ENCODE measurements around the gene MAS1L.

DNA sequence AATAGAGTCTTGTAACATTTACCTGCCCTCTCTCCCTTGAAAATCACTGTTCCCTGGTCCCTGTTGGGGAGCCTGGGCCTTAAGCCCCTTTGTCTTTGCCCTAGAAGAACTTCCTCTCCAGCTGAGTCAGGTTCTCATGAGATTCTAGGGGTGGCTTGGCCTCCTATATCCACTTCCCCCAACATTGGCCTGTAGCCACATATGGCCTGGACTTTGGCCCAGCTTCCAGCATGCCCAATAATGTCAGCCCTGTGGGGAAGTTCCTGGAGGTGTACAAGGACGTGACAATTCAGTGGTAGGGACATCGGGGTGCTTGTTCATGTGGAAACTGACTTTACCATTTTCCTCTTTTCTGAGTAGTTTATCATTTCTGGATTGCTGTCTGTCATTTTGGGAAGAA lies 17.2 kb upstream of the MAS1L start:
- TF ChIP-seq, protein P1, sequence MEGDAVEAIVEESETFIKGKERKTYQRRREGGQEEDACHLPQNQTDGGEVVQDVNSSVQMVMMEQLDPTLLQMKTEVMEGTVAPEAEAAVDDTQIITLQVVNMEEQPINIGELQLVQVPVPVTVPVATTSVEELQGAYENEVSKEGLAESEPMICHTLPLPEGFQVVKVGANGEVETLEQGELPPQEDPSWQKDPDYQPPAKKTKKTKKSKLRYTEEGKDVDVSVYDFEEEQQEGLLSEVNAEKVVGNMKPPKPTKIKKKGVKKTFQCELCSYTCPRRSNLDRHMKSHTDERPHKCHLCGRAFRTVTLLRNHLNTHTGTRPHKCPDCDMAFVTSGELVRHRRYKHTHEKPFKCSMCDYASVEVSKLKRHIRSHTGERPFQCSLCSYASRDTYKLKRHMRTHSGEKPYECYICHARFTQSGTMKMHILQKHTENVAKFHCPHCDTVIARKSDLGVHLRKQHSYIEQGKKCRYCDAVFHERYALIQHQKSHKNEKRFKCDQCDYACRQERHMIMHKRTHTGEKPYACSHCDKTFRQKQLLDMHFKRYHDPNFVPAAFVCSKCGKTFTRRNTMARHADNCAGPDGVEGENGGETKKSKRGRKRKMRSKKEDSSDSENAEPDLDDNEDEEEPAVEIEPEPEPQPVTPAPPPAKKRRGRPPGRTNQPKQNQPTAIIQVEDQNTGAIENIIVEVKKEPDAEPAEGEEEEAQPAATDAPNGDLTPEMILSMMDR (IDR thresholded peaks at IDR 0.05; ENCODE audit: low read depth, low read length, poor library complexity, severe bottlenecking) = no peak
- TF ChIP-seq EZH2phosphoT487 (IDR thresholded peaks at IDR 0.05; ENCODE audit: borderline replicate concordance, low read length) = no peak
